Left ventricle myocardium superior (tissue), 1 donor: ENCODE results near the gene VEPH1. TPM values are rescaled to one million over a fixed set of nuclear protein-coding genes. Genes with fewer than 3 reads are reported as not detected.

Experiments used
- ATAC-seq: fragments of 200-7000 bp; cut with Tn5 transposase; one replicate; pipeline ENCODE4 v1.9.1; 2020; ENCODE audit warnings: mild to moderate bottlenecking, moderate library complexity
- DNase-seq: peaks from one replicate; pipeline ENCODE4 v3.0.0-alpha.2; 2020
- intact Hi-C: fragments of 100-400 bp; cut with micrococcal nuclease; formaldehyde crosslinking; loops from one replicate; pipeline ENCODE4 v1.11.0; 2022
- total RNA-seq: library from RNA; stranded (reverse); fragmentation: NEBNext Ultra II Directional; extraction: Animal tissue kit (Norgen Biotek cat#: 25700); gene quantifications from one replicate; pipeline ENCODE4 v1.2.1, GENCODE V29; 2021
- donor health status: DM: no; HTN: yes; CAD: no; lungs with severe emphysema.

The VEPH1 gene
- total RNA-seq, 1 donor from 2014 or later: 0.25 TPM

GRCh38 chr3:157527131-157527881, 24.1 kb upstream of the VEPH1 start:
- ATAC-seq (no peak), DNase-seq (no peak)
- intact Hi-C loops: no loop called here

GRCh38 chr3:157526036-157526435, 22.8 kb upstream of the VEPH1 start:
- intact Hi-C loops: no loop called here
- ATAC-seq: no peak

GRCh38 chr3:157523814-157524213, 20.6 kb upstream of the VEPH1 start:
- DNase-seq (no peak), ATAC-seq (no peak)
- intact Hi-C loops: no loop called here

More at GRCh38 chr3:157526036-157526435, 22.8 kb upstream of the VEPH1 start:
- no peak for DNase-seq

- no peak for DNase-seq
- no peak for ATAC-seq
- intact Hi-C loops: no loop called here
Observed at GRCh38 chr3:157522648-157523047, 19.4 kb upstream of the VEPH1 start.

GRCh38 chr3:157520485-157521150, 17.4 kb upstream of the VEPH1 start:
- peak; percentile 90 for ATAC-seq

GRCh38 chr3:157518881-157519280, 15.7 kb upstream of the VEPH1 start:
- no peak for ATAC-seq
- intact Hi-C loops: no loop called here
- no peak for DNase-seq

More at GRCh38 chr3:157520485-157521150, 17.4 kb upstream of the VEPH1 start:
- no peak for DNase-seq
- intact Hi-C loops: no loop called here

GRCh38 chr3:157516928-157517327, 13.7 kb upstream of the VEPH1 start:
- DNase-seq (no peak), ATAC-seq (no peak)
- intact Hi-C loops: no loop called here

GRCh38 chr3:157515398-157515797, 12.2 kb upstream of the VEPH1 start:
- intact Hi-C loops: no loop called here
- no peak for DNase-seq
- no peak for ATAC-seq

GRCh38 chr3:157514371-157514895, 11.2 kb upstream of the VEPH1 start:
- no peak for ATAC-seq
- intact Hi-C loops: no loop called here
- DNase-seq: no peak

GRCh38 chr3:157513585-157513984, 10.4 kb upstream of the VEPH1 start:
- intact Hi-C loops: no loop called here
- ATAC-seq (no peak), DNase-seq (no peak)

- intact Hi-C loops: no loop called here
- ATAC-seq: no peak
Observed at GRCh38 chr3:157512534-157512933, 9.3 kb upstream of the VEPH1 start.

GRCh38 chr3:157508461-157508860, 5.2 kb upstream of the VEPH1 start:
- DNase-seq (no peak), ATAC-seq (no peak)
- intact Hi-C loops: no loop called here

More at GRCh38 chr3:157512534-157512933, 9.3 kb upstream of the VEPH1 start:
- no peak for DNase-seq

- intact Hi-C loops: no loop called here
- ATAC-seq: no peak
- no peak for DNase-seq
Observed at GRCh38 chr3:157501863-157502262, 1.4 kb downstream of the VEPH1 start.

GRCh38 chr3:157500232-157500631, 3.0 kb downstream of the VEPH1 start:
- no peak for DNase-seq
- intact Hi-C loops: no loop called here
- no peak for ATAC-seq

GRCh38 chr3:157499342-157499963, 3.8 kb downstream of the VEPH1 start:
- intact Hi-C loops: no loop called here
- peak; percentile 51 for ATAC-seq
- peak; percentile 28 for DNase-seq

- DNase-seq: no peak
- ATAC-seq: peak; percentile 54
- intact Hi-C loops: no loop called here
Observed at GRCh38 chr3:157498371-157498770, 4.8 kb downstream of the VEPH1 start.

GRCh38 chr3:157495846-157496245, 7.4 kb downstream of the VEPH1 start:
- DNase-seq (no peak), ATAC-seq (no peak)
- intact Hi-C loops: no loop called here

GRCh38 chr3:157494581-157495281, 8.5 kb downstream of the VEPH1 start:
- DNase-seq: no peak
- intact Hi-C loops: no loop called here
- no peak for ATAC-seq
